SH-SY5Y (cell line): ENCODE results near the gene PIP4K2B.
A peak's percentile ranks its signal among the peaks of the same experiment; 100 is the strongest.

ENCODE experiments used
- GATA2 ChIP-seq: IDR thresholded peaks from 2 replicates; pipeline ENCODE4 v1.6.1; 2011; ENCODE audit warnings: mild to moderate bottlenecking, low read depth, low read length
- GATA3 ChIP-seq: IDR thresholded peaks from 2 replicates; pipeline ENCODE4 v1.6.1; 2011; ENCODE audit warnings: low read depth, mild to moderate bottlenecking, low read length, moderate library complexity

PIP4K2B gene

GRCh38 chr17:38789185-38789584 is 10.2 kb downstream of the PIP4K2B start:
- no peak for TF ChIP-seq GATA3
- TF ChIP-seq GATA2: no peak

DNA sequence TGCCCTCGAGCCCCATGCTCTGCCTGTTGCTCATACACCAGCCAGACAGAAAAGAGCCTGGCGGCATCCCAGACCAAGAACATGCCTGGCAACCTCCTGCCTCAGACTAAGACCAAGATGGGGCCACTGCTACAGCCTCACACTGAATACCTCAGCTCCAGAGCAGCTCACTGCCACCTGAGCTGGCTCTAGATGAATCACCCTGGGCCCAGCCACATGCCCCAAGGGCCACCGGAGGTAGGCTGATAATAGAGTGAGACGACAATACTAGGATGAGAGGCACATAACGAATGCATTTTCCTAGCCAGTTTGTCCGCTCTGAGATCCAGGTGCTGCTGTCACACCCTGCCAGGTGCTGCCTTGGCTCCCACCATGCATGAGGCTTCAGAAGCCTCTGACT is 13.0 kb downstream of the PIP4K2B start:
- TF ChIP-seq GATA3 (no peak), GATA2 (no peak)

DNA sequence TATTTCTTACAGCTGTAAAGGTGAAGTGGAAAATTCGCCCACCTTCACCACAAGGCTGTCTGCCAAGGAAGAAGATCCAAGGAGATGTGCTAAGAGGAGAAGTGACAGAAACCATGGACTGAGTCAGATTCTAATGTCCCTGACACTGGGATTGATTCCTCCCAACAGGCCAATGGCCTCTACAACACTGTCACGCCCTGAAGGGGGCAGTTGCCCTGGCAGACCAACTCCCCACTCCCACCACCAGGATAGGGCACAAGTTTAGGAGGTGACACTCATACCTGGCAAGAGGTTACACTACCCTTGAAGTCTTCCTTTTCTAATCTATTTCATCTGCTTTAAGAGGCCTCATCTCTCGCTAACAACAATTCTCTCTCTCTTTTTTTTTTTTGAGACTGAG is 16.1 kb downstream of the PIP4K2B start:
- no peak for TF ChIP-seq GATA2
- no peak for TF ChIP-seq GATA3

DNA sequence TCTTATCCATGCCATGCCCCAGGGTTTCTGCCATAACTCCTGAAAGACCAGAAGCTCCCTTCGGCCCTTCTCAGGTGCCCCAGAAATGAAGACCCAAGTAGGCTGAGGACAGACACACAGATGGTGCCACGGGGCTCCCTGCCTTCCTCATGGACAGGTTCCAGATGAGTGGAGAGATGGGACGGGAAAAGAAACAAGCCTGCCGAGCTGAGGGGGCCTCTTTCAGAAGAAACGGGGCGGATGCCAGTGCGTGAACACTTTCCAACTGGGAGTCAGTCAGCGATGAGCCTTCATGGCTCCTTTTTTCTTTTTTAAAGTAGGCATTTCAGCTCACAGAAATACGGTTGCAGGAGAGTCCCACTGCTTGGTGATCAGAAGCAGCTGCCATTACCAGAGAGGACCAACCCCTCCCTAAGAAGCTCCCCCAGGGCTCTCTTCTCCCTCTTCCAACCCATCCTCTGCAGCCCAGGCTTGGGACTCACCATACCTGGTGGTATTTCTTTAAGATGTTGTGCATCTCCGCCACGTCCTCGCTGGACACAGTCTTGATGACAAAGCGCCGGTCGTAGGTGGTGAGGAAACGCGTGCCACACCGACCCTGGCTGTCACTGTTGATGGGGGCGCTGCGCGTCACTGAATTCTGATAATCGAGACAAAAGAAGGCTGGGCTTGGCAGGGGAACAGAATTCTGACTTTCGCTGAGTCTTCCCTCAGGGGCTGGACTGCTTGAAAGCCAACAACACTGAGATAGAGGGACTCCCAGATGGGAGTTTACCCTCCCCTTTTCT is 19.2 kb downstream of the PIP4K2B start:
- TF ChIP-seq GATA3 (no peak), GATA2 (no peak)

DNA sequence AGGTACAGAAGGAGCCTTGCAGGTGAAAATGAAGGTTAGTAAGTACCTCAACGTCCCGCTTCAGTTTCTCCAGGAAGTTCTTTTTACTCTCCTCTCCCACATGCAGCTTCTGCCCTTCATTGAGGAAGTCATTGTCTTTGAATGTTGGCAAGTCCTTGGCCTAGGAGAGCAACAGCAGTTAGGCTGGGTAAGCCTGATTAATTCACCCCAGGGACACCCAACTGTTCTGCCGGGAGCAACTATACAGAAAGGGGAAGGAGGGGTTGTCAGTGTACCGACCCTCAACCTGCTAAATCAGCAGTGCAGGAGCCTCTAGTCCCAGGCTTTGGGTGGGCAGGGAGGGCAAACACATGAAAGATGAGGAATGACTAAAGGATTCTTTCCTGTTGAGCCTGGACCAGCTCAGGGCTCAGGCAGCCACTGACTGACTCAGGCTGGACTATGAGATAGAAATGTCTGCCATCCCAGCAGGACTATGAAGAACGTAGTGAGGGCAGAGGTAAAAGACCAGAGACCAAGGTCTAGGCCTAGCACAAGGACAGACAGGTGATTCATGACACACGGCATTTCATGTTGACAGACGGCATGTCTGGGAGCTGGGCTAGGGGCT is 21.6 kb downstream of the PIP4K2B start:
- TF ChIP-seq GATA3 (no peak), GATA2 (no peak)

- TF ChIP-seq GATA2: no peak
- TF ChIP-seq GATA3: no peak
Observed at GRCh38 chr17:38773258-38773657, 26.1 kb downstream of the PIP4K2B start.

DNA sequence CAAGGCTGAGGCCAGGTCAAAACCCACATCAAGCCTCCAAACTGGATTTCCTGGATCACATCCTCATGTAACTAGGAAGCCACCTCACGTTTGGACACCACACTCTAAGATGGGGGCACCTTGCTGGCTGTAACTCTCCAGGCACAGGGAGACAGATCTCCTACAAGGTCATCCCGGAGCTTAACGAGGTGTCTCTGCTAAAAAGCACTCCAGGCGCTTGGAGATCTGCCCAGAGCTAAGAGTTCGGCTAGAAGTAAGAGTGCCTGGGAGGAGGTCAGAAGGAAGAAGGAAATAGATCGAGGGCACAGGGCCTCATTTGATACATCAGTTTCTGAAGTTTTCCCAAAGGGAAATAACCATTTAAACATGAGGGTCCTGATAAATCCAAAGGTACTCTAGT is 30.9 kb downstream of the PIP4K2B start:
- TF ChIP-seq GATA2 (no peak), GATA3 (no peak)

GRCh38 chr17:38766341-38766740 is 33.0 kb downstream of the PIP4K2B start:
- TF ChIP-seq GATA3 (no peak), GATA2 (no peak)

- TF ChIP-seq GATA3: no peak
- TF ChIP-seq GATA2: no peak
Observed at GRCh38 chr17:38762231-38762630, 37.1 kb downstream of the PIP4K2B start.

GRCh38 chr17:38761612-38762011 is 37.7 kb downstream of the PIP4K2B start:
- TF ChIP-seq GATA2 (no peak), GATA3 (no peak)

DNA sequence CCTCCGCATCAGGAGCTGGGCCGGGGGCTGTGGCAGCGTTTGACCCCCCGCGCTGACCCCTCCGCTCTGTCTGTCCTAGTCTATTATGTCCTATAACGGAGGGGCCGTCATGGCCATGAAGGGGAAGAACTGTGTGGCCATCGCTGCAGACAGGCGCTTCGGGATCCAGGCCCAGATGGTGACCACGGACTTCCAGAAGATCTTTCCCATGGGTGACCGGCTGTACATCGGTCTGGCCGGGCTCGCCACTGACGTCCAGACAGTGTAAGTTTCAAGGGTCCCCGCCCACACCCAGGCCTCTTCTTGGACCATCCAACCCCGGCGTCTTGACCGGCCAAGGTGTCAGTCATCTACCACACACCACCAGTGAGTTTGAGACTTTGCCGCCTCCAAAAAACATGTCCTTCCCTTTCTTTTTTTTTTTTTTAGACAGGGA is 46.3 kb downstream of the PIP4K2B start:
- TF ChIP-seq GATA3 (no peak), GATA2 (no peak)

- TF ChIP-seq GATA3 (no peak), GATA2 (0 out of 2 replicates have a peak, but pooled peaks have one; percentile 7)
Observed at GRCh38 chr17:38752308-38753070, 46.9 kb downstream of the PIP4K2B start, which contains the start of gene PSMB3. Gene PSMB3 (plus strand): TSS chr17:38752741. CDS start chr17:38752827, 86 bp downstream.

DNA sequence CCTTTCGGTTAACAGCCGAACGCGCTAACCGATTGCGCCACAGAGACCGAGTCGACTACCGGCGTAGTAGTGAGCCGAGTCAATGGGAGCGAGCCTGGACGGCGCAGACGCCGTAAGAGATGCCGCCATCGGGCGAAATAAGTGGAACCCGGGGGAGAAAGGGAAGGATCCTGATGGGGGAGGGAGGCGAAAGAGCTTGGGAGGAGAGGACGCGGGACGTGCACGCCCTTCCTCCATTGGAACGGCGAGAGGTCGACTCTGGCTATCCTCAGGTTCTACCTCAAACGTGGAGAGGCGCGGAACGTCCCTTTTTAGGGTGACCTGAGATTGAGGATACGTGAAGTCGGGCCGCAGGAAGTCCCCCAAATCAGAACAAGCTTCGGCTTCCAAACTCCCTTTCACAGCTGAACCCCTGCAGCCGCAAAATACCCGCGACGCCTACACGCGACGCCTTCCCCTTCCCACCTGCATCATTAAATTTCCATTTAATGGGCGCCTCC is 47.5 kb downstream of the PIP4K2B start:
- TF ChIP-seq GATA3: no peak
- TF ChIP-seq GATA2: no peak

DNA sequence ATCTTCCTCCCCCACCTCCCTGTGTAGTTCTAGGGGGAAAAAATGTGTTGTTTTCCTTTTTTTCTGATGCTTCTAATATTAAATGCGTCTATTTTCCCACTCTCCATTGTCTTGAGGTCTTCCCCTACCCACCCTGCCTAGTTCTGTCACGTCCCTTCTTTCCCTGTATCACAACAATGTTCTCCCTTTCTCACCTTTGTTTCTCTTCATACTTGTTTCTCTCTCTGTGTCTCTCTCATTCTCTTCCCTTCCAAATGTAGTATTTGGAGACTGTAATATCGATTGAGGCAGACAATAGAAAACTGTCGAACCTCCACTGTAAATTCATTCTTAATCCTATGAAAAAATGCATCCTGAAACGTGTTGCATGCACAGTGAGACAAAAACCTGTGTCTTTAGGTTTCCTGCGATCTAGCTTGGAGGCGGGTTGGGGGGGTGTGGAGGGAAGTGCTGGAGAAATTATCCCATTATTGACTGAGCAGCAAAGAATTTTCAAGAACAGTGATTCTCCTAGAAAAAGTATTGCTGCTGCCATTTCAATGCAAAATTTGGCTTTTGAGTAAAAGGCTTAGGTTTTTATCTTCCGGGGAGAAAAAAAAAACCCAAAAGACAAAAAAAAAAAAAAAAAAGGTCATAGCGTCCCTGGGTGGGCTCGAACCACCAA is 48.1 kb downstream of the PIP4K2B start:
- TF ChIP-seq GATA3: no peak
- TF ChIP-seq GATA2: no peak
